HL-60 (cell line): ENCODE results near the gene SPIB.

Experiments used
- CTCF ChIP-seq: IDR thresholded peaks from one replicate; pipeline ENCODE4 v1.5.1; 2011; ENCODE audit warnings: low read length, control low read depth, inconsistent platforms; ENCODE audit not compliant: insufficient read depth
- GABPA ChIP-seq: IDR thresholded peaks from 2 replicates; pipeline ENCODE4 v1.6.1; 2012; ENCODE audit warnings: low read depth
- POLR2AphosphoS5 ChIP-seq: IDR thresholded peaks from 2 replicates; pipeline ENCODE4 v1.6.1; 2012; ENCODE audit warnings: low read depth
- SPI1 ChIP-seq: IDR thresholded peaks from 2 replicates; pipeline ENCODE4 v1.6.1; 2012; ENCODE audit warnings: low read depth, mild to moderate bottlenecking, borderline replicate concordance
- TF ChIP-seq, protein P1 (sequence below): IDR thresholded peaks from 2 replicates; pipeline ENCODE4 v1.6.1; 2012; ENCODE audit warnings: low read depth; ENCODE audit not compliant: insufficient replicate concordance

GRCh38 chr19:50447750-50448149 is 29.0 kb downstream of the SPIB start:
- no peak for TF ChIP-seq CTCF
- TF ChIP-seq, protein P1, sequence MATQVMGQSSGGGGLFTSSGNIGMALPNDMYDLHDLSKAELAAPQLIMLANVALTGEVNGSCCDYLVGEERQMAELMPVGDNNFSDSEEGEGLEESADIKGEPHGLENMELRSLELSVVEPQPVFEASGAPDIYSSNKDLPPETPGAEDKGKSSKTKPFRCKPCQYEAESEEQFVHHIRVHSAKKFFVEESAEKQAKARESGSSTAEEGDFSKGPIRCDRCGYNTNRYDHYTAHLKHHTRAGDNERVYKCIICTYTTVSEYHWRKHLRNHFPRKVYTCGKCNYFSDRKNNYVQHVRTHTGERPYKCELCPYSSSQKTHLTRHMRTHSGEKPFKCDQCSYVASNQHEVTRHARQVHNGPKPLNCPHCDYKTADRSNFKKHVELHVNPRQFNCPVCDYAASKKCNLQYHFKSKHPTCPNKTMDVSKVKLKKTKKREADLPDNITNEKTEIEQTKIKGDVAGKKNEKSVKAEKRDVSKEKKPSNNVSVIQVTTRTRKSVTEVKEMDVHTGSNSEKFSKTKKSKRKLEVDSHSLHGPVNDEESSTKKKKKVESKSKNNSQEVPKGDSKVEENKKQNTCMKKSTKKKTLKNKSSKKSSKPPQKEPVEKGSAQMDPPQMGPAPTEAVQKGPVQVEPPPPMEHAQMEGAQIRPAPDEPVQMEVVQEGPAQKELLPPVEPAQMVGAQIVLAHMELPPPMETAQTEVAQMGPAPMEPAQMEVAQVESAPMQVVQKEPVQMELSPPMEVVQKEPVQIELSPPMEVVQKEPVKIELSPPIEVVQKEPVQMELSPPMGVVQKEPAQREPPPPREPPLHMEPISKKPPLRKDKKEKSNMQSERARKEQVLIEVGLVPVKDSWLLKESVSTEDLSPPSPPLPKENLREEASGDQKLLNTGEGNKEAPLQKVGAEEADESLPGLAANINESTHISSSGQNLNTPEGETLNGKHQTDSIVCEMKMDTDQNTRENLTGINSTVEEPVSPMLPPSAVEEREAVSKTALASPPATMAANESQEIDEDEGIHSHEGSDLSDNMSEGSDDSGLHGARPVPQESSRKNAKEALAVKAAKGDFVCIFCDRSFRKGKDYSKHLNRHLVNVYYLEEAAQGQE: no peak
- TF ChIP-seq POLR2AphosphoS5: no peak
- TF ChIP-seq GABPA: no peak
- no peak for TF ChIP-seq SPI1
